ENCODE measurements around the gene PTH. TPM values are rescaled to one million over a fixed set of nuclear protein-coding genes. Genes with fewer than 3 reads are reported as not detected.

PTH gene
- total and polyA plus RNA-seq, 2 of the 8 experiments (the other 6 are each of a cell fraction or from before 2014, with no cell fraction given): not detected

GRCh38 chr11:13525257-13525656, 29.5 kb upstream of the PTH start:
- Histone ChIP-seq H3K4me2 (ENCODE audit: insufficient read depth in 1 of 2, low read depth in 2 of 2, low read length in 2 of 2) (no peak overlapping the region), H3K9me3 (ENCODE audit: insufficient read depth in 2 of 2, low read depth in 1 of 2, low read length in 1 of 2) (no peaks in the 10 kb centered on the region), H2BK5ac (ENCODE audit: low read depth, low read length) (no peak overlapping the region), H3K27me3 (replicated peaks in 1 of 4; ENCODE audit: control insufficient read depth in 3 of 4, extremely low read depth in 1 of 4, insufficient read depth in 3 of 4, low read length in 3 of 4) (no peaks in the 10 kb centered on the region), H2BK120ac (replicated peaks; ENCODE audit: low read depth, low read length) (no peak overlapping the region), H4K20me1 (replicated peaks in 1 of 2; ENCODE audit: control insufficient read depth in 1 of 2, insufficient read depth in 2 of 2, low read length in 2 of 2) (no peaks in the 10 kb centered on the region), H4K91ac (replicated peaks; ENCODE audit: insufficient read length, low read length) (no peak overlapping the region), H3K79me1 (ENCODE audit: low read depth, low read length) (no peaks in the 10 kb centered on the region), H3K56ac (replicated peaks; ENCODE audit: insufficient read length, low read depth, low read length) (no peak overlapping the region), H3K79me2 (ENCODE audit: control insufficient read depth in 1 of 2, insufficient read depth in 2 of 2, low read length in 2 of 2) (no peaks in the 10 kb centered on the region), H3K4me3 (ENCODE audit: extremely low read depth in 1 of 4, insufficient read depth in 2 of 4, low read depth in 3 of 4, low read length in 4 of 4) (no peak overlapping the region), H3K23ac (ENCODE audit: insufficient read length) (no peak overlapping the region), H3K23me2 (ENCODE audit: low read depth, low read length) (no peaks in the 10 kb centered on the region), H3K27ac (ENCODE audit: low read depth, low read length) (no peak overlapping the region), H4K5ac (ENCODE audit: insufficient read length, low read depth, low read length) (no peak overlapping the region), H3K9ac (replicated peaks in 1 of 4; ENCODE audit: extremely low read depth in 1 of 4, low read depth in 3 of 4, low read length in 3 of 4) (no peak overlapping the region), H4K8ac (ENCODE audit: extremely low read depth, insufficient read depth, low read length) (no peak overlapping the region), H2BK15ac (ENCODE audit: low read length) (no peak overlapping the region), H2AFZ (ENCODE audit: low read length) (no peak overlapping the region), H2AK5ac (ENCODE audit: low read depth, low read length) (no peak overlapping the region), H3K18ac (ENCODE audit: extremely low read depth, low read length) (no peak overlapping the region), H3K36me3 (ENCODE audit: control insufficient read depth in 2 of 4, insufficient read depth in 4 of 4, low read length in 3 of 4) (no peaks in the 10 kb centered on the region; a peak in 1 of 8 replicates), H2BK12ac (ENCODE audit: low read depth, low read length) (no peak overlapping the region), H3K4me1 (replicated peaks in 1 of 4; ENCODE audit: control insufficient read depth in 3 of 4, insufficient read depth in 4 of 4, low read length in 3 of 4) (no peaks in the 10 kb centered on the region), H3K14ac (ENCODE audit: insufficient read length) (no peak overlapping the region), H3K4ac (replicated peaks; ENCODE audit: insufficient read length, low read depth, low read length) (no peak overlapping the region), H2BK20ac (ENCODE audit: low read length) (no peak overlapping the region)
- DNase-seq (ENCODE audit: low read depth in 1 of 2, low spot score in 2 of 2): no peak
- 88 to 100% methylated on average over 1 to 2 of the region's 2 CpGs for WGBS, 2 experiments (ENCODE audit: extremely low coverage in 1 of 2, insufficient coverage in 1 of 2, insufficient read length in 1 of 2, insufficient replicate concordance in 2 of 2, low coverage in 1 of 2, low lambda C conversion rate in 2 of 2, missing lambda C conversion rate in 1 of 2)
- ChIA-PET POLR2A (ENCODE audit: partially characterized antibody) (no interaction called here), CTCF (ENCODE audit: partially characterized antibody) (interaction anchor here (1.1 to 1.5 kb wide), 3 partner anchors 10 to 38 kb away, joined by 3 to 6 read pairs (median 5); no protein-coding TSS in a partner anchor)
- no peak for FAIRE-seq
- no peak for TF ChIP-seq POLR2A (IDR thresholded peaks at IDR 0.05; ENCODE audit: control extremely low read depth in 1 of 2, low read depth in 2 of 2, low read length in 2 of 2)
- no peak for TF ChIP-seq CHD2 (IDR thresholded peaks at IDR 0.05; ENCODE audit: low read length)
- no peak for TF ChIP-seq PHF8 (conservative IDR thresholded peaks at IDR 0.05; ENCODE audit: low read depth, low read length)
- TF ChIP-seq POLR2AphosphoS5 (IDR thresholded peaks at IDR 0.05; ENCODE audit: low read depth, low read length): no peak
- TF ChIP-seq SRF (IDR thresholded peaks at IDR 0.05; ENCODE audit: low read depth, low read length): no peak
- TF ChIP-seq JUN (IDR thresholded peaks at IDR 0.05; ENCODE audit: low read depth, low read length): no peak

Data from H1 (cell line).